GM19397 (cell line): Measurements from ENCODE around the gene C11orf58.

ENCODE experiments used
- ATAC-seq: cut with Tn5 transposase; IDR thresholded peaks from one replicate; pipeline ENCODE4 v1.9.1; 2021; ENCODE audit warnings: mild to moderate bottlenecking, moderate library complexity; ENCODE audit not compliant: unreplicated experiment

C11orf58 gene

GRCh38 chr11:16799221-16799620 is 60.8 kb downstream of the C11orf58 start:
- ATAC-seq, result no peak

- ATAC-seq, result no peak
These were observed 61.4 kb downstream of the C11orf58 start for GRCh38 chr11:16799890-16800289.

DNA sequence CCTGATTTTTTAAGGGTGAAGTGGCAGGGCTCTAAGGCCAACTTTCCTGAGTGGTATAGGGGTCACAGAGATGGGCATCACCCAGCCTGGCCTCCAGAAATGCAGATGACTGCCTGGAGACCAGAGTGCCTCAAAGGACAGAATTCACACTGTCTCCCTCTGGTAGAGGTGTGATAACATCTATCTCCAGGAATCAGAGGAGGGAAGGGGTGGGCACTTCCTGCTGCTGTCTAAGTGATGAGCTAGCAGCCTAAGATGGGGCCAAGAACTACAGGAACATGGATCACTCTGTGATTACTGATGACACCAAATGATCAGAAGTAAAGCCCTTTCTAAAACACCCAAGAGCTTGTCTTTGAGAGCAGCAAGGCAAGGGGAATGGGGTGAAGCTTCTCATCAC is 61.9 kb downstream of the C11orf58 start:
- ATAC-seq, result no peak

- no peak for ATAC-seq
These were observed 63.0 kb downstream of the C11orf58 start for GRCh38 chr11:16801288-16801980.

DNA sequence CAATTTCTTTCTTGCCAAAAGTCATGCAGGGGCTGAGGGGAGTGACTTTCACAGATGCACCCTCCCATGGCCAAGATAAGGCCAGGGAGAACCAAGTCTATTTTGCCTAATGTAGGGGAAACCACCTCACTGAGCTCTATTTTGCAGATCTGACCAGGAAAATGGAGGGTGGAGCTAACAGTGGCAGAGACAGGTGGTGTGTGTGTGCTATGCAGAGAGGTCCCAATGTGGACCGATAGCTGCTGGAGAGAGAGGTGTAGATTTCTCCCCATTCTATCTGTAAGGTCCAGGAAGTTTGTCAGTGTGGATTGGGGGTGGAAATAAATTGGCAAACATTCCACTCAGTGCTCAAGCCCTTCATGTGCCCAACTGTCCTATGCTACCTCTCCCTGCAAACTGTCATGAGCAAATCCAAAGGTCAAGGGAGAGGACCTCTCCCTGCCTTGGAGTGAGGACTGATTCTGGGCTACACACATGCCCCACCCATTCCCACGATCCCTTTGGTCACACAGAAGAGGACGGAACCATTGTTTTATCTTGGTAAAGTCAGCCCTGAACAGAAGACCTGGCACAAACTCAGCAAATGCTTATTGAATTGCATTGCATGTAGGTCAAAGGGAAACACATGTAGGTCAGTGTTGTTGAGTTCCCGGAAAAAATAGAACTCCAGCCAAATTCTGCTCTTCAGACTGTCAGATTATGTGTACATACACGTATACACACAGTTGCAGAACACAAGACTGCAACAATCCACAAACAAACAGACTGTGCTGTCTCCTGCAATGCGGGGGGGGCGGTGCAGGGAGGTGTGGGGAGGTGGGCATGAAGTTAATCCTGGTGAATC is 65.9 kb downstream of the C11orf58 start:
- ATAC-seq, result no peak

DNA sequence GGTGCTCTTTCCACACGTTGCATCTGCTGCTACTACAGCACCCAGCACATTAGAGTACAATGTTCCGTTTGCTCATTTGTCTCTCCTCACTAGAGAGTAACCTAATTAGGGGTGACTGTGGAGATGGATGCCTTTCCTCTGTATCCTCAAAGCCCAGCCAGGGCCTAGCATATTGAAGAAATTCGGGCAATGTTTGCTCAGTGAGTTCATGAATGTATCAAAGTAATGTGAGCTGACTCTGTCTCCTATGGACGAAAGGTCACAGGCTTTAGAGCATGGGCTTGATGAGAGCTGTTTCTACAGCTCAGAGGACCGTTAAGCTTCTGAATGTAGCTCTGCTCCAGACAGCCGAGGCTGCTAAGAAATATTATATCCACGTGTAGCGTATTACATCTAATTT is 67.5 kb downstream of the C11orf58 start:
- ATAC-seq, result no peak

GRCh38 chr11:16806791-16807190 is 68.3 kb downstream of the C11orf58 start:
- ATAC-seq, result no peak

- no peak for ATAC-seq
These were observed 68.9 kb downstream of the C11orf58 start for GRCh38 chr11:16807306-16807705.
